HG03108 (cell line): ENCODE data around the gene ERBB2.
"Not testable (repeated sequence)": the region's sequence is repeated elsewhere in the genome, so short reads cannot be mapped to it uniquely, and the experiment has no call there.

Experiments
- ATAC-seq: cut with Tn5 transposase; IDR thresholded peaks from one replicate; pipeline ENCODE4 v1.9.1; 2021; ENCODE audit warnings: moderate library complexity; ENCODE audit not compliant: unreplicated experiment

Gene ERBB2

GRCh38 chr17:39756380-39757079 lies 56.7 kb downstream of the ERBB2 start:
- ATAC-seq: no peak

- no peak for ATAC-seq
These were observed 57.4 kb downstream of the ERBB2 start for GRCh38 chr17:39757176-39757662.

GRCh38 chr17:39757931-39758873 lies 58.3 kb downstream of the ERBB2 start:
- no peak for ATAC-seq

- ATAC-seq: no peak
These were observed 59.3 kb downstream of the ERBB2 start for GRCh38 chr17:39759204-39759603.

- no peak for ATAC-seq
These were observed 62.1 kb downstream of the ERBB2 start for GRCh38 chr17:39761861-39762496.

- no peak for ATAC-seq
These were observed 63.4 kb downstream of the ERBB2 start for GRCh38 chr17:39763051-39763820.

- not testable (repeated sequence) for ATAC-seq
These were observed 64.3 kb downstream of the ERBB2 start for GRCh38 chr17:39764171-39764570.

- ATAC-seq: no peak
These were observed 65.3 kb downstream of the ERBB2 start for GRCh38 chr17:39765175-39765574.

- ATAC-seq: no peak
These were observed 65.9 kb downstream of the ERBB2 start for GRCh38 chr17:39765766-39766165.

GRCh38 chr17:39767147-39767546 lies 67.3 kb downstream of the ERBB2 start:
- no peak for ATAC-seq

GRCh38 chr17:39769974-39770587 lies 70.2 kb downstream of the ERBB2 start:
- peak; percentile 54 for ATAC-seq

- no peak for ATAC-seq
These were observed 72.6 kb downstream of the ERBB2 start for GRCh38 chr17:39772415-39772814.

- ATAC-seq: no peak
These were observed 73.4 kb downstream of the ERBB2 start for GRCh38 chr17:39772987-39773934.

- ATAC-seq: no peak
These were observed 74.2 kb downstream of the ERBB2 start for GRCh38 chr17:39774047-39774446.

GRCh38 chr17:39775031-39775430 lies 75.2 kb downstream of the ERBB2 start:
- no peak for ATAC-seq

GRCh38 chr17:39776252-39776651 lies 76.4 kb downstream of the ERBB2 start:
- no peak for ATAC-seq

GRCh38 chr17:39777534-39778365 lies 77.9 kb downstream of the ERBB2 start:
- peak; percentile 60 for ATAC-seq
